GM23338 (cell line): ENCODE data around the gene STK16.

Experiments used
- CTCF ChIP-seq, 2 experiments: fragments of 200-600 bp in 1 of 2; sonication (generic) in 1 of 2; conservative IDR thresholded peaks; 2 replicates each; pipeline versions ENCODE4 v1.5.1 to v1.6.1; 2016 to 2017; ENCODE audit warnings: antibody characterized with exemption in 2 of 2, low read depth in 2 of 2, mild to moderate bottlenecking in 2 of 2, moderate library complexity in 1 of 2
- EZH2 ChIP-seq: fragments of 200-600 bp; sonication (generic); IDR thresholded peaks from one replicate; pipeline ENCODE4 v1.8.0; 2017; ENCODE audit warnings: antibody characterized with exemption, mild to moderate bottlenecking, low read depth; ENCODE audit not compliant: unreplicated experiment

- TF ChIP-seq CTCF (conservative IDR thresholded peaks at IDR 0.05; ENCODE audit: low read depth in 2 of 2), result no peak
- TF ChIP-seq EZH2, result no peak
Measured at GRCh38 chr2:219249203-219249980, 4.1 kb downstream of the STK16 start.
